Vagina (tissue), 2 donors: Measurements from ENCODE around the gene MORC1.

Experiments used
- CTCF ChIP-seq, 3 experiments: fragments of 450-650 bp in 2 of 3; fragments of 200-600 bp in 1 of 3; sonication (generic) in 1 of 3; IDR thresholded peaks; one replicate each; pipeline ENCODE4 v1.5.1; 2017 to 2019; ENCODE audit warnings: antibody characterized with exemption in 3 of 3, mild to moderate bottlenecking in 2 of 3, moderate library complexity in 2 of 3
- POLR2AphosphoS5 ChIP-seq, 2 donors: sonication (generic); formaldehyde crosslinking; IDR thresholded peaks; one replicate each; pipeline ENCODE4 v1.9.0; 2017; ENCODE audit warnings: antibody characterized with exemption in 2 of 2, mild to moderate bottlenecking in 2 of 2, low read depth in 1 of 2; ENCODE audit not compliant: insufficient read depth in 1 of 2

GRCh38 chr3:109045271-109046040 is 72.5 kb downstream of the MORC1 start:
- no peak for TF ChIP-seq CTCF (IDR thresholded peaks at IDR 0.05)
- no peak for TF ChIP-seq POLR2AphosphoS5 (IDR thresholded peaks at IDR 0.05; ENCODE audit: insufficient read depth in 1 of 2, low read depth in 1 of 2)
